HS-27A (cell line): ENCODE data around the gene SDC4.
"Not testable (repeated sequence)": the region's sequence is repeated elsewhere in the genome, so short reads cannot be mapped to it uniquely, and the experiment has no call there.

Experiments used
- DNase-seq: peaks from one replicate; pipeline ENCODE4 v3.0.0-alpha.2; 2012; ENCODE audit warnings: low read depth, missing footprints

Gene SDC4

GRCh38 chr20:45363611-45364492, 15.6 kb upstream of the SDC4 start:
- no peak for DNase-seq

- DNase-seq, result peak; percentile 97
These were observed 14.8 kb upstream of the SDC4 start, which contains the start of gene SYS1 for GRCh38 chr20:45362804-45363610. TSS of gene SYS1 (plus strand) at chr20:45363156. CDS start at chr20:45363532, 376 bp downstream.

DNA sequence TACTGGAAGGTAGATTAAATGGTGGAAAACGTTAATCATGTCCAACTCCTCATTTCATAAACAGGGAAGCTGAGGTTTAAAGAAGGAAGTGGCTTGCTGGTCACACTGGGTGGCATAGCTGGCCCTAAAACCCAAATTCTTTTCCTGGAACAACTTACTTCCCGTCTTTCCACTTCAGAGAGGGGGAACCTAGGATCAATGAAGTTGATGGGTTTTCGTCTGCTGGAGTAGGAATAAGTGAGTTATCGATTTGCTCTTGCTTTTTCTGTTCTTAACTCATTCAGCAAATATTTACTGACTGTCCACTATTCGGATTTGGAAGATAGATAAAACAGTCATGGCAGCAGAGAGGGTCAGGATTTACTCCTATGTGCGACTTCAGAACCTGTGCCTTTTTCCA, 13.6 kb upstream of the SDC4 start:
- no peak for DNase-seq

DNA sequence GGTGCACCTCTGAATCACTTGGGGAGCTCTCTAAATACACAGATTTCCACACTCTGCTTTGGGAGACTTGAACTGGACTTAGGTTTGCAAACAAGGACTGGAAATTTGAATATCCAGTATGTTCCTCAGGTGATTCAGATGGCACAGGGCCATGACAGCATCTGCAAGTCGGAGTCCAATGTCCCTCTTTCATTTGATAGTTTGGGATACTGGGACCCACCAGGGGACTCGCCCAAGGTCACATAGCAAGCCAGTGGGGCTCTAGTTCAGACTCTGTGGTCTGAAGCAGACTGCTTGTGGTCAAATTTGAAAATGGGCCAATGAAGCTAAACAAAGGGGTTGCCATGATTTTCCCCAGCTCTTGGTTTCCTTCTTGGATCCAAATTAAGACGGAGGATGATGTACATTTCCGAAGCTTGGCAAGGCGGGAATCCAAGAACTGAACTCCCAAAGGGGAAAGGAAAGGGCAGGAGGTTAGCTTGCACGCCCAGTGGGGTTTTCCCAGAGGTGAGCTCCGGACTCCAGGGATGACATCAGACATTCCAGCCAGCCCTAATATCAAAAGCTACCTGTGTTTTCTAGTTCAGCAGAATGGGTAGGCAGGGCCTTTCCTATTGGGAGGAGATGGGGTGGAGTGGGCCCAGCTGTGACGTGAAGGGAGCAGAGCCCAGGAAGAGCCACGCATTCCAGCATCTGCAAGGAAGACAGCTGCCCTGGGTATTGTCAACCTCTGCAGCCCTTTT, 11.4 kb upstream of the SDC4 start:
- DNase-seq, result no peak

DNA sequence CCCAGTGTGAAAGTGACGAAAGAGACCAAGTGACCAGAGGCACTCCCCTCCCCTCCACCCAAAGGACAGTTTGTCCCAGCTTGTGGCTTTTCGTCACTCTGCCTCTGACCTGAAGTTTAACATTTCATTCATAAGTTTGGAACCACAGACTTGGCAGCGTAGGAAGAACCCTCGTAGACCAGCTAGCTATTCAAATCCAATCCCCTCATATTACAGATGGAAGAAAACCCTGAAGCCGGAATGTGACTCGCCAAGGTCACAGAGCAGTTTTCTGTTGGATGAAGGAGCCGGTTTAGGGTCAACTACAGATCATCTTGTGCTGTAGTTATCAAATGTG, 10.8 kb upstream of the SDC4 start:
- no peak for DNase-seq

DNA sequence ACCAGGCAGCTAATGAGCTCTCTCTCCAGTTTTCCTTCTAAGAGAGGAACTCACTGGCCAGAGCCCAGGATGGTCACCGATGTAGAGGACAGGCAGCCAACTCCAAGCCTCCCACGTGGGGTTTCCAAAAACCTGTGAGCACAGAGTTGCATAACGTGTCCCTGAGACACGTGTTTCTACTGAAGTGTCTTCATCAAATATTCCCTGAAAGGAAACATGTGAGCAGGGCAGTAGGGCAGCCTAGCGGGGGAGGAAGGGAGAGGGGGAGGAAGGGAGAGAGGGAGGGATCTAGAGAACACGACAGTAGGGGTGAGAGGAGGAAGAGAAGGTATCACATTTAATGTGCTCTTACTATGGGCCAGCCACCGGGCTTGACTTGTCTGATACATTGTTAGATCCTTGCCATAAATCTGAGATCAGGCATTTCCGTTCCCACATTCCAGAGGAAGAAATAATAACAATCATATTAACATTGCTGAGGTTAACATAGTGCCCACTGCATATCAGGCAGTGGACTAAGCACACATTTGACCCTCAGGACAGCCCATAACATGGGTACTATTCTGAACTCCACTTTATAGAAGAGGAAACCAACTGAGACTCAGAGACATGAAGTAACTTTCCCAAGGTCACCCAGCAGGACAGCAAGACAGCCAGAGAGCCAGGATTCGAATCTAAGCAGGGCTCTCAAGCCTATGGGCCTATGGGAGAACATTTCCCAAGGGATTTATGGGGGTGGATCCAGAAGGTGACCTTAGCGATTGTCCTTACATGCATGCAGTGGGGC, 10.3 kb upstream of the SDC4 start:
- DNase-seq, result no peak

DNA sequence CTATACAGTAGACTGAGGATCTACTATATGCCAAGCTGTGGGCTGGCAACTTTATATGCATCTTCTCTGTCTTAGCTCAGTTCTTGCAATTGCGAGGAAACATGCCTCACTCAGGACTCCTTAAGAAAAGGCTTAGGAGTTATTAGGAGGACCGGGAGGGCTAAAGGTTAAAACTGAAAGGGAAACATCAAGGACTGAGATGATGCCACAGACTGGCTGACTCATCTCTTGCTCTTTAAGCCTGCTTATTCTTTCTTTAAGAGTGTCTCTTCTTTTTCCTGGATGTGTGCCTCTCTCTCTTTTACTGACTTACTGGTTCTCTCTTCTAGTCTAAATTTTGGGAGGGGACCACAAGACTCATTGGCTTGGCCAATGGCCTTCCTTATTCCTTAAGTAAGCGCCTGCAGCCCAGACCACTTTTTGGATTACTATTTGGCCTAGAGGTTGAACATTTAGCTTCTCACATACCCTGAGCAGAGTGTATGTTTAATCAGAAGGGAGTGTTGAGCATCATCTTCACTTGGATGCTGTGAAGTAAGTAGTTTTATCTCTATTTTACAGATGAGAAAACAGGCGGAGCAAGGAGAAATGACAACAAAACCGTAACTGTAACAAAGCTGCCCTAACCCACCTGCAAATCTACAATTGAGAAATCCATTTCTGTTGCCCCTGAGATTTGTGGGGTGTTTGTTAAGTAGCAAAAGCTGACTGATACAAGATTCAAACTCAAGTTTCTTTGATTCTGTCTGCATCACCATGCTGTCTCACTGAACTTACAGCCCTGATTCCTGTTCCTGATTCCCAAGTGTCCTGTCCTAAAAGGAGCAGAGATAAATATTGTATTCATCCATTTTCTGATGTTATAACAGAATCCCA, 7.2 kb upstream of the SDC4 start:
- DNase-seq, result no peak

- no peak for DNase-seq
These were observed 6.4 kb upstream of the SDC4 start for GRCh38 chr20:45354423-45355208.

GRCh38 chr20:45353746-45354145, 5.5 kb upstream of the SDC4 start:
- no peak for DNase-seq

DNA sequence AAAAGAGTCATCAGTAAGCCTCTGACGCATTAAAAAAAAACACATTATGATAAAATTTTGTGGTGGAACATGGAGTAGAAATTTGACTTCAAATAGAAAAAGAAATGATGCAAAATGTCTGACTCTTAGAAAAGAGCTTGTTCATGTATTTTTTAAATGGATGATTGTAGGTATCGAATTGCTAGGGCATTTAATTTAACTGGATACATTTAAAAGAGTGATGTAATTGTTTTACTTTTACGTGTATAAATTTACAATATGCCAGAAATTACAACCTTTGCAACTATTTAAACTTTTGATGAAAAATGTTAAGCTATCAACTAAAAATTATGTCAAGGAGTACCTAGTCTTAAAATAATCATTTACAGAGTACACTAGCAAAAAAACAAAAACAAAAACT, 4.5 kb upstream of the SDC4 start:
- no peak for DNase-seq

DNA sequence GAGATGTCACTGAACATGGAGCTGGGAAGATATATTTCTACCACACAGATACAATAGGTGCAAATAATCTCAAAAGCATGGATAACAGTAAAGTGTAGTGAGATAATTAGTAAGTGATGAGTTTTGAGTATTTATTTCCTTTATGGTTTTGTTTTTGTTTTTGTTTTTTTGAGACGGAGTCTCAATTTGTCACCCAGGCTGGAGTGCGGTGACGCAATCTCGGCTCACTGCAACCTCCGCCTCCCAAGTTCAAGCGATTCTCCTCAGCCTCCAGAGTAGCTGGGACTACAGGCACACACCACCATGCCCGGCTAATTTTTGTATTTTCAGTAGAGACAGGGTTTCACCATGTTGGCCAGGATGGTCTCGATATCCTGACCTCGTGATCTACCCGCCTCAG, 2.6 kb upstream of the SDC4 start:
- not testable (repeated sequence) for DNase-seq

- no peak for DNase-seq
These were observed 2.0 kb upstream of the SDC4 start for GRCh38 chr20:45350217-45350616.

GRCh38 chr20:45347297-45347935, 808 bp downstream of the SDC4 start:
- no peak for DNase-seq

GRCh38 chr20:45346851-45347250, 1.4 kb downstream of the SDC4 start:
- DNase-seq, result no peak

- no peak for DNase-seq
These were observed 1.9 kb downstream of the SDC4 start for GRCh38 chr20:45346291-45346718.

DNA sequence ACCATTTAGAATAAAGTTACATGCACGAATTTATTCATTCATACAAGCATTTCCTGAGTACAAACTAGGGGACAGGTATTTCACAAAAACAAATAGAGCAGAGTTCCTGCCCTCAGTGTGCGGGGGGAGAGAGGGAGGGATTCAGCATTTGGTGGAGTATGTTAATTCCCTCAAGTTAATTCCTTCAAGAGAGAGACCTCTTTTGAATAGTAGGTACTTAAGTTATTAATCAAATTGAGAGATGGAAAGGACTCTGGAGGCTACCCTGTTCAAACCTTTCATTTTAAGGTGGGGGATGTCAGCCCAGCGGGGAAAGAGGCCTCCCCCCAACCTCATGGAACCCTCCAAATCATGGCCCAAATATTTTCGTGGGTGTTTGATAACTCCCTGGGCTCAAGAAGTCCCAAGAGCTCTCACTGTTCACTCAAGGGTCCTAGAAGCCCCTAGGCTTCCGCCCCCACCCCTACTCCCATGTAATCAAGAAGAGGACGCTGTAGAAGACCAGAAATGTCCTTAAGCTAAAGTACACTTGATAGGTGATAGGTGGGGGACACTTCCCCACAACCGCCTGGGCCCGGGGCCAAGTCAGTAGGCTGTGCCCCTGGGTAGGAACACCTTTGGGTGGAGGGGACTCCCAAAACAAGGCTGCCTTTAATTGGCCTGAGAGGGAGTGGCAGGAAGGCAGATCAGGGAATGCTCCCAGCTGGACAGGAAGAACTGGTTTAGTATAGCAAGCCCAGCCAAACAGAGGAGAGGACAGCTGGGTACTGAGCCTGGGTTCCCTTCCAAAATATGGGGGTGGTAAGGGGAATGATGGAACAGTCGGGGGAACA, 2.9 kb downstream of the SDC4 start:
- DNase-seq, result no peak

GRCh38 chr20:45344168-45344860, 3.9 kb downstream of the SDC4 start:
- DNase-seq, result no peak
